HG02763 (cell line): ENCODE results near the gene TPO.
"Not testable (repeated sequence)": the region's sequence is repeated elsewhere in the genome, so short reads cannot be mapped to it uniquely, and the experiment has no call there.

Source experiments
- ATAC-seq: cut with Tn5 transposase; IDR thresholded peaks from one replicate; pipeline ENCODE4 v1.9.1; 2021; ENCODE audit warnings: mild to moderate bottlenecking, moderate library complexity; ENCODE audit not compliant: unreplicated experiment

TPO gene

GRCh38 chr2:1413156-1413710 is at the start of gene TPO:
TPO (plus strand) TSS chr2:1413463; CDS start chr2:1414409, 946 bp downstream.
- ATAC-seq: no peak

- ATAC-seq: no peak
These were observed 46.6 kb upstream of the TPO start for GRCh38 chr2:1366546-1367134.

- no peak for ATAC-seq
These were observed 45.7 kb upstream of the TPO start for GRCh38 chr2:1367601-1368000.

- ATAC-seq: no peak
These were observed 43.4 kb upstream of the TPO start for GRCh38 chr2:1369905-1370304.

- ATAC-seq: no peak
These were observed 42.8 kb upstream of the TPO start for GRCh38 chr2:1370461-1370860.

GRCh38 chr2:1371082-1371481 is 42.2 kb upstream of the TPO start:
- no peak for ATAC-seq

- ATAC-seq: no peak
These were observed 39.4 kb upstream of the TPO start for GRCh38 chr2:1373830-1374229.

- ATAC-seq: no peak
These were observed 39.0 kb upstream of the TPO start for GRCh38 chr2:1374287-1374686.

- ATAC-seq: no peak
These were observed 37.5 kb upstream of the TPO start for GRCh38 chr2:1375794-1376193.

GRCh38 chr2:1377473-1377872 is 35.8 kb upstream of the TPO start:
- no peak for ATAC-seq

- ATAC-seq: no peak
These were observed 34.7 kb upstream of the TPO start for GRCh38 chr2:1378456-1379150.

GRCh38 chr2:1381644-1382043 is 31.6 kb upstream of the TPO start:
- ATAC-seq: no peak

GRCh38 chr2:1387954-1388725 is 25.1 kb upstream of the TPO start:
- not testable (repeated sequence) for ATAC-seq

GRCh38 chr2:1390118-1390517 is 23.1 kb upstream of the TPO start:
- not testable (repeated sequence) for ATAC-seq

GRCh38 chr2:1393321-1393720 is 19.9 kb upstream of the TPO start:
- no peak for ATAC-seq

- ATAC-seq: no peak
These were observed 18.4 kb upstream of the TPO start for GRCh38 chr2:1394709-1395408.

GRCh38 chr2:1397350-1397749 is 15.9 kb upstream of the TPO start:
- ATAC-seq: no peak

- no peak for ATAC-seq
These were observed 15.1 kb upstream of the TPO start for GRCh38 chr2:1398191-1398590.

GRCh38 chr2:1400943-1401735 is 12.1 kb upstream of the TPO start:
- no peak for ATAC-seq

- no peak for ATAC-seq
These were observed 11.2 kb upstream of the TPO start for GRCh38 chr2:1402064-1402463.
